SK-N-SH (cell line): ENCODE data around the gene GAR1.

Experiments used
- CTCF ChIP-seq: fragments of 200-600 bp; sonication (generic); IDR thresholded peaks from 2 replicates; pipeline ENCODE4 v1.6.1; 2017; ENCODE audit warnings: antibody characterized with exemption, mild to moderate bottlenecking, moderate library complexity
- ELF1 ChIP-seq: IDR thresholded peaks from 2 replicates; pipeline ENCODE4 v1.4.0; 2012
- EP300 ChIP-seq, 2 experiments: IDR thresholded peaks; 2 replicates each; pipeline versions ENCODE4 v1.4.0 to v1.6.1; 2012; ENCODE audit warnings: borderline replicate concordance in 1 of 2, low read depth in 1 of 2, low read length in 1 of 2
- POLR2AphosphoS5 ChIP-seq: IDR thresholded peaks from 2 replicates; pipeline ENCODE4 v1.6.1; 2012; ENCODE audit warnings: low read depth, low read length
- RFX5 ChIP-seq: IDR thresholded peaks from 2 replicates; pipeline ENCODE4 v1.6.1; 2012; ENCODE audit warnings: mild to moderate bottlenecking, improper control_type of control experiment, low read length
- SMC3 ChIP-seq: IDR thresholded peaks from 2 replicates; pipeline ENCODE4 v1.6.1; 2012; ENCODE audit warnings: low read depth, low read length, improper control_type of control experiment
- TEAD4 ChIP-seq: IDR thresholded peaks from 2 replicates; pipeline ENCODE4 v1.4.0; 2012; ENCODE audit warnings: mild to moderate bottlenecking, borderline replicate concordance; ENCODE audit not compliant: insufficient read depth

GRCh38 chr4:109873791-109874514, 58.4 kb downstream of the GAR1 start:
- no peak for TF ChIP-seq POLR2AphosphoS5
- TF ChIP-seq SMC3, result no peak
- no peak for TF ChIP-seq EP300 (IDR thresholded peaks at IDR 0.05; ENCODE audit: borderline replicate concordance in 1 of 2, low read depth in 1 of 2, low read length in 1 of 2)
- no peak for TF ChIP-seq TEAD4
- TF ChIP-seq CTCF, result no peak
- TF ChIP-seq RFX5, result no peak
- TF ChIP-seq ELF1, result no peak
